Activated CD8-positive, alpha-beta memory T cell treated with anti-CD3 and anti-CD28 coated beads, Interleukin-2, amount 50 U/mL, for 48 hours (primary cell): Measurements from ENCODE around the gene CTPS2.
"Not testable (repeated sequence)": the region's sequence is repeated elsewhere in the genome, so short reads cannot be mapped to it uniquely, and the experiment has no call there.

ENCODE experiments used
- DNase-seq: peaks from one replicate; pipeline ENCODE4 v3.0.0-alpha.2; 2020

CTPS2 gene

GRCh38 chrX:16601885-16602284 is 110.6 kb downstream of the CTPS2 start:
- no peak for DNase-seq

GRCh38 chrX:16594490-16594889 is 118.0 kb downstream of the CTPS2 start:
- no peak for DNase-seq

- DNase-seq: no peak
Observed at GRCh38 chrX:16593801-16594200, 118.7 kb downstream of the CTPS2 start.

GRCh38 chrX:16592194-16592770 is 120.2 kb downstream of the CTPS2 start:
- no peak for DNase-seq

- DNase-seq: no peak
Observed at GRCh38 chrX:16589826-16590225, 122.6 kb downstream of the CTPS2 start.

- DNase-seq: no peak
Observed at GRCh38 chrX:16589211-16589610, 123.3 kb downstream of the CTPS2 start.

GRCh38 chrX:16588266-16588665 is 124.2 kb downstream of the CTPS2 start:
- DNase-seq: no peak

GRCh38 chrX:16587836-16588235 is 124.6 kb downstream of the CTPS2 start:
- DNase-seq: no peak

GRCh38 chrX:16586377-16587112 is 125.9 kb downstream of the CTPS2 start:
- no peak for DNase-seq

GRCh38 chrX:16585486-16586376 is 126.7 kb downstream of the CTPS2 start:
- no peak for DNase-seq

GRCh38 chrX:16580004-16580797 is 132.3 kb downstream of the CTPS2 start:
- DNase-seq: not testable (repeated sequence)

GRCh38 chrX:16579517-16579916 is 133.0 kb downstream of the CTPS2 start:
- DNase-seq: no peak

- no peak for DNase-seq
Observed at GRCh38 chrX:16578218-16578617, 134.3 kb downstream of the CTPS2 start.

GRCh38 chrX:16577483-16578029 is 134.9 kb downstream of the CTPS2 start:
- no peak for DNase-seq

GRCh38 chrX:16575388-16575787 is 137.1 kb downstream of the CTPS2 start:
- not testable (repeated sequence) for DNase-seq

GRCh38 chrX:16573781-16574180 is 138.7 kb downstream of the CTPS2 start:
- DNase-seq: no peak

- no peak for DNase-seq
Observed at GRCh38 chrX:16567681-16568080, 144.8 kb downstream of the CTPS2 start.

GRCh38 chrX:16566571-16566970 is 145.9 kb downstream of the CTPS2 start:
- no peak for DNase-seq

- no peak for DNase-seq
Observed at GRCh38 chrX:16560173-16560572, 152.3 kb downstream of the CTPS2 start.

GRCh38 chrX:16559206-16559619 is 153.3 kb downstream of the CTPS2 start:
- DNase-seq: no peak

- no peak for DNase-seq
Observed at GRCh38 chrX:16558489-16558888, 154.0 kb downstream of the CTPS2 start.

- DNase-seq: no peak
Observed at GRCh38 chrX:16552546-16552945, 159.9 kb downstream of the CTPS2 start.

GRCh38 chrX:16547644-16548043 is 164.8 kb downstream of the CTPS2 start:
- DNase-seq: no peak
